GM12892 (cell line): ENCODE data around the gene CTSC.

Source experiments
- POLR2A ChIP-seq: IDR thresholded peaks from 2 replicates; pipeline ENCODE4 v1.6.1; 2011; ENCODE audit warnings: low read depth, low read length, control low read depth
- POLR2AphosphoS5 ChIP-seq: IDR thresholded peaks from 2 replicates; pipeline ENCODE4 v1.6.1; 2011; ENCODE audit warnings: low read depth, low read length, control low read depth
- TAF1 ChIP-seq: IDR thresholded peaks from 2 replicates; pipeline ENCODE4 v1.6.1; 2011; ENCODE audit warnings: low read depth, mild to moderate bottlenecking, control low read depth, low read length, borderline replicate concordance

GRCh38 chr11:88259431-88259830, 78.1 kb downstream of the CTSC start:
- TF ChIP-seq POLR2A, result no peak
- no peak for TF ChIP-seq POLR2AphosphoS5
- no peak for TF ChIP-seq TAF1
